ENCODE data around the gene JHY.

DNA sequence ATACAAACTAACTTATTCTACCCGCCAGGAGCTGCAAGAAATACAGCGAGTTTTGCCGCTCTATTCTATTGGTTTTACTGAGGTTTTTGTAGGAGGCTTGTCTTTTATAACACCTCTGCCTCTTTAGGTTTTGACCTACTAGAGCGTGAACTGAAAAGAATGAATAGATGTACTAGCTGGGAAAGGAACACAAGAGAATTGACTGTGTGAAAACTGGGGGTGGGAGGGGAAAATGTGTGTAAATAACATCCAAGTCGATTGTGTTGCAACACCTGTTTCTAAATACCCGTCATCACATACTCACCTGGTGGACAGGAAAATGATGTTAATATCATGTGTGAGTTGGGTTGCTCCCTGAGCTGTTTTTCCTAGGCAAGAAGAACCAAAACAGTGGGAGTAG is 12.9 kb upstream of the JHY start:
- TF ChIP-seq, protein P1, sequence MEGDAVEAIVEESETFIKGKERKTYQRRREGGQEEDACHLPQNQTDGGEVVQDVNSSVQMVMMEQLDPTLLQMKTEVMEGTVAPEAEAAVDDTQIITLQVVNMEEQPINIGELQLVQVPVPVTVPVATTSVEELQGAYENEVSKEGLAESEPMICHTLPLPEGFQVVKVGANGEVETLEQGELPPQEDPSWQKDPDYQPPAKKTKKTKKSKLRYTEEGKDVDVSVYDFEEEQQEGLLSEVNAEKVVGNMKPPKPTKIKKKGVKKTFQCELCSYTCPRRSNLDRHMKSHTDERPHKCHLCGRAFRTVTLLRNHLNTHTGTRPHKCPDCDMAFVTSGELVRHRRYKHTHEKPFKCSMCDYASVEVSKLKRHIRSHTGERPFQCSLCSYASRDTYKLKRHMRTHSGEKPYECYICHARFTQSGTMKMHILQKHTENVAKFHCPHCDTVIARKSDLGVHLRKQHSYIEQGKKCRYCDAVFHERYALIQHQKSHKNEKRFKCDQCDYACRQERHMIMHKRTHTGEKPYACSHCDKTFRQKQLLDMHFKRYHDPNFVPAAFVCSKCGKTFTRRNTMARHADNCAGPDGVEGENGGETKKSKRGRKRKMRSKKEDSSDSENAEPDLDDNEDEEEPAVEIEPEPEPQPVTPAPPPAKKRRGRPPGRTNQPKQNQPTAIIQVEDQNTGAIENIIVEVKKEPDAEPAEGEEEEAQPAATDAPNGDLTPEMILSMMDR (IDR thresholded peaks at IDR 0.05), result no peak
- TF ChIP-seq POLR2AphosphoS5 (IDR thresholded peaks at IDR 0.05), result no peak

Data from breast epithelium (tissue), 3 donors.